Activated CD8-positive, alpha-beta memory T cell treated with anti-CD3 and anti-CD28 coated beads, Interleukin-2, amount 50 U/mL, for 1 hour (primary cell): ENCODE data around the gene PLSCR3.

Experiments used
- DNase-seq: peaks from one replicate; pipeline ENCODE4 v3.0.0-alpha.2; 2020; ENCODE audit errors: extremely low read depth

The PLSCR3 gene

GRCh38 chr17:7406235-7406825 is 12.0 kb upstream of the PLSCR3 start:
- DNase-seq: no peak

GRCh38 chr17:7405350-7406234 is 11.3 kb upstream of the PLSCR3 start:
- DNase-seq: no peak

GRCh38 chr17:7404737-7405349 is 10.5 kb upstream of the PLSCR3 start:
- no peak for DNase-seq

GRCh38 chr17:7403977-7404736 is 9.8 kb upstream of the PLSCR3 start, which contains the start of gene TMEM256:
TSS of gene TMEM256 (minus strand) at chr17:7404097. CDS start at chr17:7404084, 13 bp downstream.
- peak; percentile 90 for DNase-seq

GRCh38 chr17:7403727-7403976 is 9.3 kb upstream of the PLSCR3 start:
- no peak for DNase-seq

- DNase-seq: no peak
Observed at GRCh38 chr17:7403043-7403726, 8.9 kb upstream of the PLSCR3 start.

- DNase-seq: no peak
Observed at GRCh38 chr17:7398612-7399011, 4.3 kb upstream of the PLSCR3 start.

- no peak for DNase-seq
Observed at GRCh38 chr17:7396147-7396546, 1.8 kb upstream of the PLSCR3 start.

GRCh38 chr17:7393613-7394451 is 493 bp downstream of the PLSCR3 start:
- no peak for DNase-seq

- no peak for DNase-seq
Observed at GRCh38 chr17:7392696-7393612, 1.4 kb downstream of the PLSCR3 start.

- no peak for DNase-seq
Observed at GRCh38 chr17:7391307-7391706, 3.0 kb downstream of the PLSCR3 start.

- no peak for DNase-seq
Observed at GRCh38 chr17:7389924-7390910, 4.1 kb downstream of the PLSCR3 start.

GRCh38 chr17:7388856-7389255 is 5.5 kb downstream of the PLSCR3 start:
- no peak for DNase-seq

GRCh38 chr17:7384489-7385081 is 9.7 kb downstream of the PLSCR3 start:
- no peak for DNase-seq

GRCh38 chr17:7383742-7384488 is 10.4 kb downstream of the PLSCR3 start:
- no peak for DNase-seq

- no peak for DNase-seq
Observed at GRCh38 chr17:7383371-7383741, 11.0 kb downstream of the PLSCR3 start.

- no peak for DNase-seq
Observed at GRCh38 chr17:7382901-7383300, 11.4 kb downstream of the PLSCR3 start.
